Ectodermal cell (in vitro differentiated cells): ENCODE data around the gene SERPINA4. TPM values are rescaled to one million over a fixed set of nuclear protein-coding genes. Genes with fewer than 3 reads are reported as not detected.

ENCODE experiments used
- H3K27ac ChIP-seq: 2 replicates; pipeline ENCODE4 v1.7.0; 2013; ENCODE audit warnings: mild to moderate bottlenecking, low read depth, low read length; ENCODE audit not compliant: insufficient read depth, poor library complexity, severe bottlenecking
- H3K27me3 ChIP-seq: 2 replicates; pipeline ENCODE4 v1.7.0; 2013; ENCODE audit warnings: mild to moderate bottlenecking, low read length; ENCODE audit not compliant: insufficient read depth, control insufficient read depth, poor library complexity, severe bottlenecking
- H3K36me3 ChIP-seq: one replicate; pipeline ENCODE4 v1.7.0; 2013; ENCODE audit warnings: low read length; ENCODE audit not compliant: control insufficient read depth, insufficient read depth
- H3K4me1 ChIP-seq: one replicate; pipeline ENCODE4 v1.7.0; 2013; ENCODE audit warnings: low read length; ENCODE audit not compliant: control insufficient read depth, insufficient read depth
- H3K4me3 ChIP-seq: 2 replicates; pipeline ENCODE4 v1.7.0; 2013; ENCODE audit warnings: low read depth, low read length, control low read depth; ENCODE audit not compliant: insufficient read depth
- H3K9me3 ChIP-seq: 2 replicates; pipeline ENCODE4 v1.7.0; 2013; ENCODE audit warnings: mild to moderate bottlenecking, low read length, moderate library complexity; ENCODE audit not compliant: control insufficient read depth
- WGBS, 2 experiments: methylation state at CpG; one replicate each; pipeline ENCODE4 v1.1.7; 2013; ENCODE audit warnings: missing lambda C conversion rate in 2 of 2; 5-methylcytosine and 5-hydroxymethylcytosine counted together
- polyA plus RNA-seq, 4 experiments: library from polyadenylated mRNA; stranded (reverse); fragments of 50-300 nt; gene quantifications; one replicate each; pipeline ENCODE4 v1.2.3, GENCODE V29; 2013

SERPINA4 gene
- polyA plus RNA-seq (2013, experiment 1 of 4) = not detected
- not detected for polyA plus RNA-seq (2013, experiment 2 of 4)
- not detected for polyA plus RNA-seq (2013, experiment 3 of 4)
- not detected for polyA plus RNA-seq (2013, experiment 4 of 4)

- H3K27ac ChIP-seq = no peak within 1 kb of the TSS
- H3K4me1 ChIP-seq = no peaks in the 10 kb centered on the region
- no peaks in the 10 kb centered on the region for H3K9me3 ChIP-seq
- no peak within 1 kb of the TSS for H3K4me3 ChIP-seq
- WGBS, 2 experiments = 91 to 92% methylated on average over 11 of the region's 11 CpGs
- no peaks in the 10 kb centered on the region for H3K36me3 ChIP-seq
- no peaks in the 10 kb centered on the region for H3K27me3 ChIP-seq
Measured at GRCh38 chr14:94560751-94561655, at the start of gene SERPINA4. Gene SERPINA4, plus strand, starts transcription at chr14:94561442. Its CDS starts 2,041 bp downstream, at chr14:94563483.

DNA sequence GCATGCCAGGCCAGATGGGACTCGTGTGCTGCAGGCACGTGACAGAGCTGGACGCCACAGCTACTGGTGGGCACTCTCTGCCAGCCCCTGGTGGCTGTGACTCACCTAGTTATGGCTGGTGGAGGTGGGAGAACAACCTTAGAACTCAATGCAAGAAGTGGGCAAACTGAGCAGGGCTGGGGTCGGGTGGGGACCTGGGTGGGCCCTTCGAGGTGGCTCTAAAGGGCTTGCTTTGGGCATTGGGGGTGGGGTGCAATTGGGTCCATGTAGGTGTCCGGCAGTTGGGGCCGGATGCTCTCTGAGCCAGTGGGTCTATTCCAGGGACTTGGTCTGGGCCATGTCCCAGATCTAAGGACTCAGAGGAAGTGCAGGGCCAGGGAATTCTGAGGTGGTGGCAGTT, 46.9 kb upstream of the SERPINA4 start:
- Histone ChIP-seq H3K36me3 (no peaks in the 10 kb centered on the region), H3K4me3 (no peak overlapping the region), H3K27ac (no peak overlapping the region), H3K27me3 (no peaks in the 10 kb centered on the region), H3K4me1 (no peaks in the 10 kb centered on the region), H3K9me3 (no peaks in the 10 kb centered on the region)
- 85 to 89% methylated on average over 7 of the region's 7 CpGs for WGBS, 2 experiments

GRCh38 chr14:94515426-94515825, 45.8 kb upstream of the SERPINA4 start:
- H3K27ac ChIP-seq = no peak overlapping the region
- H3K27me3 ChIP-seq = no peaks in the 10 kb centered on the region
- no peaks in the 10 kb centered on the region for H3K36me3 ChIP-seq
- H3K4me1 ChIP-seq = no peaks in the 10 kb centered on the region
- 91 to 92% methylated on average over 9 of the region's 9 CpGs for WGBS, 2 experiments
- no peaks in the 10 kb centered on the region for H3K9me3 ChIP-seq
- H3K4me3 ChIP-seq = no peak overlapping the region

- Histone ChIP-seq H3K9me3 (no peaks in the 10 kb centered on the region), H3K4me1 (no peaks in the 10 kb centered on the region), H3K36me3 (no peaks in the 10 kb centered on the region), H3K27ac (no peak overlapping the region), H3K4me3 (no peak overlapping the region), H3K27me3 (no peaks in the 10 kb centered on the region)
- WGBS, 2 experiments = 92 to 97% methylated on average over 6 of the region's 6 CpGs
Measured at GRCh38 chr14:94515856-94516255, 45.4 kb upstream of the SERPINA4 start.

DNA sequence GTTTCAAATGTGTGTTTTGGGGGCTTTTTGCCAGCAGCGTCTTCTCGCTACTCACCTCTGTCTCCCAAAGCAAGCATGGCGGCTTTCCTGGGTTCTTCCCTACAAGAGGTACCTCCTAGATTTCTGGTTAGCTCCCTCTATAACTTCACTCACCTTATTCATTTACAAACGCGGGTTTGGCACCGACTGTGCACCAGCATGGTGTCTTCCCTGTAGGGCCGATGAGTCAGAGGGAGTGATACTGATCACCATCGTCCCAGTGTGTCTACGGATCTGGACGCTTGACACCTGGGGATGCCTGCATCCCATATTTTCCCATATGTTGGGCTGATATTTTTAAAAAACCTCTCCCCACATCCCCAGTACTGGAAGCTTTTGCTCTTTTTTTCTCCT, 44.0 kb upstream of the SERPINA4 start:
- Histone ChIP-seq H3K4me1 (no peaks in the 10 kb centered on the region), H3K9me3 (no peaks in the 10 kb centered on the region), H3K27ac (no peak overlapping the region), H3K4me3 (no peak overlapping the region), H3K27me3 (no peaks in the 10 kb centered on the region), H3K36me3 (no peaks in the 10 kb centered on the region)
- 51 to 61% methylated on average over 10 of the region's 10 CpGs for WGBS, 2 experiments

- WGBS, 2 experiments = 58 to 66% methylated on average over 7 of the region's 7 CpGs
- no peak overlapping the region for H3K27ac ChIP-seq
- no peaks in the 10 kb centered on the region for H3K36me3 ChIP-seq
- H3K27me3 ChIP-seq = no peaks in the 10 kb centered on the region
- no peaks in the 10 kb centered on the region for H3K4me1 ChIP-seq
- H3K9me3 ChIP-seq = no peaks in the 10 kb centered on the region
- H3K4me3 ChIP-seq = no peak overlapping the region
Measured at GRCh38 chr14:94517641-94518257, 43.5 kb upstream of the SERPINA4 start.

GRCh38 chr14:94521375-94522114, 39.7 kb upstream of the SERPINA4 start:
- no peaks in the 10 kb centered on the region for H3K4me1 ChIP-seq
- no peaks in the 10 kb centered on the region for H3K36me3 ChIP-seq
- WGBS, 2 experiments = 61 to 62% methylated on average over 5 of the region's 5 CpGs
- H3K9me3 ChIP-seq = no peaks in the 10 kb centered on the region
- H3K27ac ChIP-seq = no peak overlapping the region
- H3K27me3 ChIP-seq = no peaks in the 10 kb centered on the region
- no peak overlapping the region for H3K4me3 ChIP-seq

- Histone ChIP-seq H3K9me3 (no peaks in the 10 kb centered on the region), H3K27me3 (no peaks in the 10 kb centered on the region), H3K36me3 (no peaks in the 10 kb centered on the region), H3K4me1 (no peaks in the 10 kb centered on the region), H3K27ac (no peak overlapping the region), H3K4me3 (no peak overlapping the region)
- WGBS, 2 experiments = 92 to 94% methylated on average over 7 of the region's 7 CpGs
Measured at GRCh38 chr14:94522115-94522724, 39.0 kb upstream of the SERPINA4 start.

GRCh38 chr14:94523265-94523664, 38.0 kb upstream of the SERPINA4 start:
- WGBS, 2 experiments = 94% methylated on average over 8 of the region's 8 CpGs
- Histone ChIP-seq H3K36me3 (no peaks in the 10 kb centered on the region), H3K4me3 (no peak overlapping the region), H3K4me1 (no peaks in the 10 kb centered on the region), H3K27ac (no peak overlapping the region), H3K27me3 (no peaks in the 10 kb centered on the region), H3K9me3 (no peaks in the 10 kb centered on the region)
